Omental fat pad (tissue), 4 donors: ENCODE results near the gene TSGA10IP. TPM values are rescaled to one million over a fixed set of nuclear protein-coding genes. Genes with fewer than 3 reads are reported as not detected.

ENCODE experiments used
- ATAC-seq: fragments of 150-250 bp; one replicate; pipeline ENCODE4 v1.9.1; 2016; ENCODE audit warnings: mild to moderate bottlenecking, moderate library complexity; ENCODE audit not compliant: low FRiP score
- DNase-seq: peaks from one replicate; pipeline ENCODE4 v3.0.0-alpha.2; 2019; ENCODE audit warnings: low spot score
- CTCF ChIP-seq, 3 donors: fragments of 450-650 bp; IDR thresholded peaks; one replicate each; pipeline ENCODE4 v1.5.1; 2016 to 2017; ENCODE audit warnings: antibody characterized with exemption in 3 of 3, mild to moderate bottlenecking in 3 of 3, moderate library complexity in 2 of 3
- total RNA-seq, 4 donors: library from RNA; depleted of rRNA; stranded (reverse); fragments of >200 nt; gene quantifications; one replicate each; pipeline ENCODE4 v1.1.0, GENCODE V29; 2016

Gene TSGA10IP
- total RNA-seq, 4 donors from 2014 or later: 0.24 TPM; not detected in 3

- no peak for TF ChIP-seq CTCF (IDR thresholded peaks at IDR 0.05)
- ATAC-seq: no peak
- DNase-seq: no peak
Observed at GRCh38 chr11:65976216-65977176, 31.2 kb downstream of the TSGA10IP start.

GRCh38 chr11:65977621-65978390 lies 32.5 kb downstream of the TSGA10IP start:
- ATAC-seq: no peak
- no peak for TF ChIP-seq CTCF (IDR thresholded peaks at IDR 0.05)
- no peak for DNase-seq

GRCh38 chr11:65978391-65979238 lies 33.3 kb downstream of the TSGA10IP start:
- ATAC-seq (no peak), DNase-seq (no peak)
- TF ChIP-seq CTCF (IDR thresholded peaks at IDR 0.05): no peak

- DNase-seq (no peak), ATAC-seq (no peak)
- no peak for TF ChIP-seq CTCF (IDR thresholded peaks at IDR 0.05)
Observed at GRCh38 chr11:65979261-65979759, 34.0 kb downstream of the TSGA10IP start.

GRCh38 chr11:65981101-65981740 lies 35.9 kb downstream of the TSGA10IP start:
- DNase-seq (no peak), ATAC-seq (no peak)
- no peak for TF ChIP-seq CTCF (IDR thresholded peaks at IDR 0.05)
